Measurements from ENCODE around the gene SLC13A4. TPM values are rescaled to one million over a fixed set of nuclear protein-coding genes. Genes with fewer than 3 reads are reported as not detected.

SLC13A4 gene
- total RNA-seq, 8 experiments from 2014 or later, result 0.60 to 6.5 (median 1.7) TPM

DNA sequence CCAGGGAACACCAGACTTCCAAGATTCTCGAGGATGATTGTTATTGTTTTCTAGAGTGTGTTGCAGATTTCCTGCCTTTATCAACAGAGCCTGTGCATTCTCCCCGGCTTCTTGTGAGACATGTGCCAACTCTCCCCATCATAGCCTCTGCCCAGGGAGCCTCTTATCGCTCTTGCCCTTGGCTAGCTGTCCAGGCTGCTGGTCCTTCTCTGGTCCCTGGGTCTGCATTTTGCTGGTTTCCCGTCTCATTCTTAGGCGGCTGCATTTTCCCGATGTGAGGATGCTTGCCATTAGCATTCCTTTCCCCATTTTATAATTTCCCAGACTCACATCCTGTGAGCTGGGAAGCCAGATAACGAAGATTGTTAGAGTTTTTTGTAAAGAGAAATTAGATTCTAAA is 15.2 kb downstream of the SLC13A4 start:
- in situ Hi-C loops (cut with MboI; ENCODE audit: low pct_unique_long_range_greater_than_20kb in 2 of 9, low sequenced_read_pairs in 9 of 9, unreplicated experiment in 9 of 9), result no loop called here
- H3K4me1 ChIP-seq (replicated peaks in 1 of 2), result no peaks in the 10 kb centered on the region
- H3K27ac ChIP-seq, result no peak overlapping the region
- 40 to 100% (median 82%) methylated on average over 1 to 7 of the region's 7 CpGs for WGBS, 10 experiments
- no peak overlapping the region for H3K4me3 ChIP-seq
- ATAC-seq (replicated peaks in 6 of 8), result no peak

- H3K4me1 ChIP-seq (replicated peaks in 1 of 2), result no peaks in the 10 kb centered on the region
- ATAC-seq (replicated peaks in 6 of 8), result peak in 1 of 8 experiments; percentile 48
- WGBS, 10 experiments, result 33 to 83% (median 66%) methylated on average over 1 to 3 of the region's 4 CpGs; no CpG with 5 or more reads in 1 of the 10 experiments
- no peak overlapping the region for H3K4me3 ChIP-seq
- in situ Hi-C loops (cut with MboI; ENCODE audit: low pct_unique_long_range_greater_than_20kb in 2 of 9, low sequenced_read_pairs in 9 of 9, unreplicated experiment in 9 of 9), result no loop called here
- no peak overlapping the region for H3K27ac ChIP-seq
These were observed 15.7 kb downstream of the SLC13A4 start for GRCh38 chr7:135712182-135712782.

GRCh38 chr7:135711139-135711469 is 16.9 kb downstream of the SLC13A4 start:
- ATAC-seq (replicated peaks in 6 of 8), result no peak
- Histone ChIP-seq H3K27ac (no peak overlapping the region), H3K4me3 (no peak overlapping the region), H3K4me1 (replicated peaks in 1 of 2) (no peaks in the 10 kb centered on the region)
- WGBS, 10 experiments, result 0 to 100% (median 75%) methylated on average over 1 to 4 of the region's 8 CpGs; no CpG with 5 or more reads in 5 of the 10 experiments
- in situ Hi-C loops (cut with MboI; ENCODE audit: low pct_unique_long_range_greater_than_20kb in 2 of 9, low sequenced_read_pairs in 9 of 9, unreplicated experiment in 9 of 9), result no loop called here

DNA sequence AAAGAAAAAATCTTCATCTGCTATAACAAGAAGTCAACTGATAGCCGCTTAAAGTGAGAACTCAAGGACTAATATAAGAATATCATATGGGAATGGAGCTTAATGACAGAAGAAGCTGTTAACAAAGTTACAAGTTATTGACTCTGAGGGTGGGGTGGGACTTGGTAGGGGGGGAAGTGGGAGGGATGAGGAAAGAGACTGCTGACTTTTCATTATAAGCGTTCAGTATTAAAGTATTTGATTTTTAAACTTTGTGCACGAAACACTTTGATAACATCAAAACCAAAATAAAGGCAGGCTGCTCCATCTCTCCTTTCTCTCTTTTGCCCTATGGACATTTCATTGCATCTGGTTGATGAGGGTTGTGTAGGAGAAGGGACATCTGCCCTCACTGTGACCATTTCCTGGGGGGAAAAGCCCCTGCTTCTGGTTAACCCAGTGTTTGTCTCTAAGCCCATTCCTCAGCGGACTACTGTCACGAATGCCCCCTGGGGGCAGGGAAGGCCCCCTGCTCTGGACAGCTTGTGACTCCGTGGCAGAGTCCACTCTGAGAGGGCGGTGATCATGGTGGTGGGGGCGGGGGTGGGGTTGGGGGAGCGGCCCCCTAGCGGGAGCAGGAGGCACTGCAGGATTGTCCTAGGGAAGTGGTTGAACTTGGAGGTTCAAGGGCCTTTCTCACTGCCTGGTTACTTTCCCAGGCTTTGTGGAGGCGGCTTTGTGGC is 17.4 kb downstream of the SLC13A4 start:
- Histone ChIP-seq H3K27ac (no peak overlapping the region), H3K4me1 (replicated peaks in 1 of 2) (no peaks in the 10 kb centered on the region), H3K4me3 (no peak overlapping the region)
- in situ Hi-C loops (cut with MboI; ENCODE audit: low pct_unique_long_range_greater_than_20kb in 2 of 9, low sequenced_read_pairs in 9 of 9, unreplicated experiment in 9 of 9), result no loop called here
- whole genome bisulfite sequencing, 10 experiments, result 20 to 100% (median 91%) methylated on average over 1 to 6 of the region's 11 CpGs; no CpG with 5 or more reads in 3 of the 10 experiments
- ATAC-seq (replicated peaks in 6 of 8), result peak in 1 of 8 experiments; percentile 48

DNA sequence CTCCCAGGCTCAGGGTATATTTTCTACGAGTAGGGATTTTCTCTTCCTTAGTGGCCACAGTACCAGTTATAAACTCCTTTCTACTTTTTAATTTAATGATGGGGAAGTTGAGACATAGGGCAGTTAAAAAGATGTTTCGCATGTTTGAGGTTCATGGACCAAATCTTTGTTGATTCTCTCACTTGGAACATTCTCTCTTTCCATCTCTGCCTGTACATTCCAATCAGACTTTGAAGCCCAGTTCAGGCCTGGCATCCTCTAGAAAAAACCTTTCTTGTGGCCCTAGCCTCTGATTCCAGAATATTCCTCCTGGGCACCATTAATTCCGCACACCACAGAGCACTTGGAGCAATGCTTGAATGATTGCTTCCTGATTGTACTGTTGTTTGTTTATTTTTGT is 18.5 kb downstream of the SLC13A4 start:
- H3K4me3 ChIP-seq, result no peak overlapping the region
- in situ Hi-C loops (cut with MboI; ENCODE audit: low pct_unique_long_range_greater_than_20kb in 2 of 9, low sequenced_read_pairs in 9 of 9, unreplicated experiment in 9 of 9), result no loop called here
- H3K27ac ChIP-seq, result no peak overlapping the region
- WGBS, 10 experiments, result 20 to 100% (median 97%) methylated on average over 1 to 3 of the region's 3 CpGs; no CpG with 5 or more reads in 1 of the 10 experiments
- no peak for ATAC-seq (replicated peaks in 6 of 8)
- H3K4me1 ChIP-seq (replicated peaks in 1 of 2), result no peaks in the 10 kb centered on the region

GRCh38 chr7:135708041-135708440 is 19.9 kb downstream of the SLC13A4 start:
- Histone ChIP-seq H3K4me3 (no peak overlapping the region), H3K4me1 (replicated peaks in 1 of 2) (no peaks in the 10 kb centered on the region), H3K27ac (no peak overlapping the region)
- no peak for ATAC-seq (replicated peaks in 6 of 8)
- WGBS, 10 experiments, result 73 to 94% (median 90%) methylated on average over 3 to 7 of the region's 14 CpGs; no CpG with 5 or more reads in 6 of the 10 experiments
- in situ Hi-C loops (cut with MboI; ENCODE audit: low pct_unique_long_range_greater_than_20kb in 2 of 9, low sequenced_read_pairs in 9 of 9, unreplicated experiment in 9 of 9), result no loop called here

- Histone ChIP-seq H3K4me3 (no peak overlapping the region), H3K27ac (no peak overlapping the region), H3K4me1 (replicated peaks in 1 of 2) (no peaks in the 10 kb centered on the region)
- no peak for ATAC-seq (replicated peaks in 6 of 8)
- in situ Hi-C loops (cut with MboI; ENCODE audit: low pct_unique_long_range_greater_than_20kb in 2 of 9, low sequenced_read_pairs in 9 of 9, unreplicated experiment in 9 of 9), result no loop called here
- WGBS, 10 experiments, result 79 to 100% (median 96%) methylated on average over 1 to 4 of the region's 5 CpGs; no CpG with 5 or more reads in 3 of the 10 experiments
These were observed 20.4 kb downstream of the SLC13A4 start for GRCh38 chr7:135707570-135707966.

DNA sequence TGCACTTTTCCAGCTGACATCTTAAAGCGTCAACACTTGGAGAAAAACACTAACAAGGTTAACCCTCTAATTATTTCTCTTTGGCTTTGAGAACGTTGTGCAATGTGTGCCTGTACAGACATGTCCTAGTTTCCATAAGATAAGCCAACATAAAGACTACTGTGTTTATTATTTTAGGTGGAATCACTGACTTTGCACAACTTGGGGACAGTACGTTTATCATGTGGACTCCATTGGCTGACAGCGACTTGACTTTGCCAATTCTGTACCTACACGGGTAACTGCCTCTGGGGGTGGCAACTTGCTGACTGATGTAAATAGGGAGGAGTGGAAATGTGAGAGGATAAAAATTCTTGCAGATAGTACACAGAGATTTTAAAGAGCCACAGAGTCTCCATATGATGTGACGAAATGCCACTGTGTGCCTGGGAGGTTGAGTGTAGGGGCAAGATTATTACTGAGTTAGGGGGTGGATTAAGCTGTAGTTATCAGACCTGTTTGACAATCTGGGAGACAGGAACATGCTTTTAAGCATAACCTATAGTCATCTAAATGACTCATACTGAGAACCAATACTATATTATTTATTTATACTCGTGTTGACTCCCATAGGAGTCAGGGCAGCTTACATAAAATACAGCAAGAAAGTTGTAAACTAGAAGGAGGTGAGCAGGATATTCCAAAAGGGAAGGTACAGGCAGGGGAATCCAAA is 21.0 kb downstream of the SLC13A4 start:
- H3K4me3 ChIP-seq, result no peak overlapping the region
- in situ Hi-C loops (cut with MboI; ENCODE audit: low pct_unique_long_range_greater_than_20kb in 2 of 9, low sequenced_read_pairs in 9 of 9, unreplicated experiment in 9 of 9), result no loop called here
- ATAC-seq (replicated peaks in 6 of 8), result no peak
- no peak overlapping the region for H3K27ac ChIP-seq
- H3K4me1 ChIP-seq (replicated peaks in 1 of 2), result no peaks in the 10 kb centered on the region
- 20 to 100% (median 83%) methylated on average over 1 to 7 of the region's 7 CpGs; no CpG with 5 or more reads in 1 of the 10 experiments for WGBS, 10 experiments

DNA sequence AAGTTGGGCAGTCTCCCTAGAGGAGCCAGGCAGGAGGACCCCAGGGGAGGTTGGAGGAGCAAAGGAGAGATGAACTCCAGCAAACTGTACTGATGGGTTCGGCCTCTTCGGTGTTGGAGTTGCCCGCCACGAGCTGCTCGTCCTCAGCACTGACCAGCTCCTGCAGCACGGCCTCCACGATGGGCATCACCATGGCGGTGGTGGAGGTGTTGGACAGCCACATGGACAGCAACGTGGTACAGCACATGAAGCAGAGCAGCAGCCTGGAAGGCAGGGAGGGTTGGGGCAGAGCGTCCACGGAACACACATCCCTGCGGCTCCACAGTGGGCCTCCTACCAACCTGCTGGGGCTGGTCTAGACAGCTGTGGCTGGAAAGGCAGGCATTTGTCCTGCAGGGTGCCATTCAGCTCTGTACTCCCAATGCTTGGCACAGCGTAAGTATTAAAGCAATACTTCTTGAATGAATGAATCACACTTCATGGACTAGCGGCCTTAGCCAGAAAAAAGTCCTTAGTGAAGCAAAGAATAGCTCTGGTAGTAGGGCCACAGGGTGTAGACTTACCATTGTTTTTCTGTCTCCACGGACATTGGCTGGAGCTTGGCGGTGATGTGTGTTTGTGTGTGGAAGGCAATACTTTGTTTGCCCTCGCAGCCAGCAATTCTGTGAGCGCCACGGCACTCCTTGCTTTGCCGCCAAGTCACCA is 21.8 kb downstream of the SLC13A4 start:
- peak in 1 of 8 experiments; percentile 70 for ATAC-seq (replicated peaks in 6 of 8)
- Histone ChIP-seq H3K4me3 (no peak overlapping the region), H3K27ac (no peak overlapping the region), H3K4me1 (replicated peaks in 1 of 2) (no peaks in the 10 kb centered on the region)
- 69 to 100% (median 97%) methylated on average over 1 to 6 of the region's 20 CpGs; no CpG with 5 or more reads in 5 of the 10 experiments for WGBS, 10 experiments
- in situ Hi-C loops (cut with MboI; ENCODE audit: low pct_unique_long_range_greater_than_20kb in 2 of 9, low sequenced_read_pairs in 9 of 9, unreplicated experiment in 9 of 9), result no loop called here

DNA sequence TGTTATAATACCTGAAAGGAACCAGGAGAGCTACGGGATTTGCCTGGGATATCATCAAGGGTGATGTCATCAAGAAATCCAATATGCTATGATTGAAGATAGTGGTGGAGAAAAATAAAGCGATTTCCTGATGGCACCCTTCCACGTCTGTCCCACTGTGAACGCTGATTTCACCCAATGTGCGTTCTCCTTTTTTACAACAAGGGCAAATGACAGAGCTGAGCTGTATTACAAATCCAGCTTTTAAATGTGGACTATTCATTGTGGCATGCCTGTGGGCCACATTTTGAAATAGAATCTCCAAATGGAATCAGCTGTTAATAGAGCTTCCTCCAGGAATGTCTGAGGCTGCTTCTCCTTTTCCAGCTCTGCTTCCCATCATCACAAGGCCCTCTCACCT is 23.3 kb downstream of the SLC13A4 start:
- Histone ChIP-seq H3K4me1 (replicated peaks in 1 of 2) (no peaks in the 10 kb centered on the region), H3K27ac (no peak overlapping the region), H3K4me3 (no peak overlapping the region)
- in situ Hi-C loops (cut with MboI; ENCODE audit: low pct_unique_long_range_greater_than_20kb in 2 of 9, low sequenced_read_pairs in 9 of 9, unreplicated experiment in 9 of 9), result no loop called here
- whole genome bisulfite sequencing, 10 experiments, result 60 to 100% (median 73%) methylated on average over 1 to 4 of the region's 5 CpGs; no CpG with 5 or more reads in 1 of the 10 experiments
- ATAC-seq (replicated peaks in 6 of 8), result no peak

DNA sequence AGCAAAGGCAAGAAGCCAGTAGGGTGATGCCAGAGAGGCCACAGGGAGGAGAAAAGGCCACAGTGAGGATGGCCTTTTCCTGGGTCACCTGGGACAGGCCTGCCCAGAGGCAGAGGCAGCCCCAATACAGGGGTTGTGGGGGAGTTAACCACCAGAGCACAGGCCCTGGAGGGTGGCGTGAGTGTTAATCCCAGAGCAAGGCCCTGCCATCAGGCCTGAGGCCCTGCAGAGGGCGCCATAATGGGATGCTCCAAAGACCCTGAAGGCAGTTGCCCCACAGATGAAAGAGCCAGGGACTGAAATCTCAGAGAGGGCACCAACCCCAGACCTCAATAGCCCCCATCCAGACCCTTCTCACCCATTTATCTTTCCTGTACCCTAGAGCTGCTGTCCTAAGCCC is 23.9 kb downstream of the SLC13A4 start:
- ATAC-seq (replicated peaks in 6 of 8), result peak in 2 of 8 experiments; percentile 23 to 59
- Histone ChIP-seq H3K4me3 (no peak overlapping the region), H3K27ac (no peak overlapping the region), H3K4me1 (replicated peaks in 1 of 2) (no peaks in the 10 kb centered on the region)
- in situ Hi-C loops (cut with MboI; ENCODE audit: low pct_unique_long_range_greater_than_20kb in 2 of 9, low sequenced_read_pairs in 9 of 9, unreplicated experiment in 9 of 9), result no loop called here
- 42 to 100% methylated on average over 1 to 2 of the region's 2 CpGs; no CpG with 5 or more reads in 8 of the 10 experiments for WGBS, 10 experiments

DNA sequence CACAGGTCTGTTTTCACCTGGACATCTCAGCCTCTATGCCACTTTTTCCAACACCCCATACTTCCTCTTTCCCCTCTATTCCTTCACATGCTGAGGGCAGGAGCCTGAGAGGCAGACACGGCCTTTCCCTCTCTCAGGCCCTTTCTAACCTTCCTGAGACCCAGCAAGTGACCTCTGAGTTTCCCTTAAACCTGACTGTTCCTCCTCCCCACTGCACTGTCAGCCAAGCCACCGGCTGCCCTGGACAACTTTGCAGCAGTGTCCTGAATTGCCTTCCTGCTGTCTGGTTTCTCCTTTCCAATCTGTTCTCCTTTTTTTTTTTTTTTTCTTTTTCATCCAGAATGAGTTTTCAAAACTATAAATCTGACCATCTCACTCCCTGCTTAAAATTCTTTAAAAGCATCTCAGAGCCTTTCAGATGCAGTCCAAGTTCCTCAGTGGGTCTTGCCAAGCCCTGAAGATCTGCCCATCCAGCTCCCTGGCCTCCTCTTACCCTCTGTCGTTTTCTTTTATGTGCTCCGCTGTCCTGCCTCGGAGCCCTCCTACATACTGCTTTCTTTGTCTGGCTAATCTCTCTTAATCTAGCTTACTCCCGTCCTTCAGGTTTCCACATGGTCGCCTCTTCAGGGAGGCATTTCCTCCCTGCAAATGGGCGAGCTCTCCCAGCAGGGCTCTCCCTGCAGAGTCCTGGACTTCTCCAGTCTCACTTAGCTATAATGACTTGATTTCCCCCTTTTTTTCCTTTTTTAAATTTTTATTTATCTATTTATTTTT is 30.5 kb downstream of the SLC13A4 start:
- WGBS, 10 experiments, result 24 to 82% (median 71%) methylated on average over 2 to 8 of the region's 8 CpGs; no CpG with 5 or more reads in 1 of the 10 experiments
- in situ Hi-C loops (cut with MboI; ENCODE audit: low pct_unique_long_range_greater_than_20kb in 2 of 9, low sequenced_read_pairs in 9 of 9, unreplicated experiment in 9 of 9), result loop anchor here in 1 of 9 experiments (25.0 kb wide), 1 partner anchor 315 kb away; no protein-coding TSS in a partner anchor
- ATAC-seq (replicated peaks in 6 of 8), result no peak
- Histone ChIP-seq H3K4me3 (no peak overlapping the region), H3K27ac (no peak overlapping the region), H3K4me1 (replicated peaks in 1 of 2) (no peaks in the 10 kb centered on the region)

Data from motor neuron (in vitro differentiated cells).